Measurements from ENCODE around the gene FAHD2A.
"Not testable (repeated sequence)": the region's sequence is repeated elsewhere in the genome, so short reads cannot be mapped to it uniquely, and the experiment has no call there.

Gene FAHD2A, protein sequence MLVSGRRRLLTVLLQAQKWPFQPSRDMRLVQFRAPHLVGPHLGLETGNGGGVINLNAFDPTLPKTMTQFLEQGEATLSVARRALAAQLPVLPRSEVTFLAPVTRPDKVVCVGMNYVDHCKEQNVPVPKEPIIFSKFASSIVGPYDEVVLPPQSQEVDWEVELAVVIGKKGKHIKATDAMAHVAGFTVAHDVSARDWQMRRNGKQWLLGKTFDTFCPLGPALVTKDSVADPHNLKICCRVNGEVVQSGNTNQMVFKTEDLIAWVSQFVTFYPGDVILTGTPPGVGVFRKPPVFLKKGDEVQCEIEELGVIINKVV

DNA sequence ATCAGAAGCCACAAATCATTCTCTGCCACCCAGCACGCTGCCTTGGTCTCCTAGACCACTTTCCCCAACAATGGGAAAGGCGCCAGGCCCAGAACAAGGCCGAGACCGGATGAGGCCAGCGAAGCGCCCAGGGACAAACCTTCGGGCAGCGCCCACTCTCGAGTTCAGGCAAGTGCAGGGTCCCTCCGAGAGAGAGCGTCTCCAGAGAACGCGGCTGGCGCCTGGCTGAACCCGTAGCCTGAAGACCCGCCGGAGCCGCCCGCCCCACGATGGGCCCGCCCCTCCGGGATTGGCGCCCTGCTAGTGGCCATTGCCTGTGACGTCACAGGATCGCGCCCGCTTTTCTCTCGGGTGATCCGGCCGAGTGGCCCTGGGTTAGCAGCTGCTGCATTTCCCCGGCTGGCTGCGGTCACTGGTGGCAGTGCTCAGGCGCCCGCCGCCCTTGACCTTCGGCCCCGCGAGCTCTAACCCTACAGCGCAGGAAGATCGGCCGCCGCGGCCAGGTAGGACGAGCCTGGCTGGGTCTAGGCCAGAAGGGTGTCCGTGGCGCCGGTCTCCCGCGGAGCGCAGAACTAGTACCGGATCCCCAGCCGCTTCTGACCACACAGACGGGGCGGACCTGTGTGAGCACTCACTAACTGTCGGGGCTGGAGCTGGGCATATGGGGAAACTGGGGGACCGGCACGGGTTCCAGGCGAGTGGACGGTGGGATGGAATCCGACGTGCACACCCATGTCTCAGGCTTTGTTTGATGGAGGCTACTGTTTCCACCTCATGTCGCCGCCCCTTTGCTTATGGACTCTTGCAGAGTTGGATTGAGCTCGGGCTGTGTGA is at the start of gene FAHD2A:
Gene FAHD2A, plus strand, starts transcription at position 339 of the 834 bp plus-strand sequence. CDS start 2,851 bp downstream, outside the sequence.
- TF ChIP-seq, protein P1, sequence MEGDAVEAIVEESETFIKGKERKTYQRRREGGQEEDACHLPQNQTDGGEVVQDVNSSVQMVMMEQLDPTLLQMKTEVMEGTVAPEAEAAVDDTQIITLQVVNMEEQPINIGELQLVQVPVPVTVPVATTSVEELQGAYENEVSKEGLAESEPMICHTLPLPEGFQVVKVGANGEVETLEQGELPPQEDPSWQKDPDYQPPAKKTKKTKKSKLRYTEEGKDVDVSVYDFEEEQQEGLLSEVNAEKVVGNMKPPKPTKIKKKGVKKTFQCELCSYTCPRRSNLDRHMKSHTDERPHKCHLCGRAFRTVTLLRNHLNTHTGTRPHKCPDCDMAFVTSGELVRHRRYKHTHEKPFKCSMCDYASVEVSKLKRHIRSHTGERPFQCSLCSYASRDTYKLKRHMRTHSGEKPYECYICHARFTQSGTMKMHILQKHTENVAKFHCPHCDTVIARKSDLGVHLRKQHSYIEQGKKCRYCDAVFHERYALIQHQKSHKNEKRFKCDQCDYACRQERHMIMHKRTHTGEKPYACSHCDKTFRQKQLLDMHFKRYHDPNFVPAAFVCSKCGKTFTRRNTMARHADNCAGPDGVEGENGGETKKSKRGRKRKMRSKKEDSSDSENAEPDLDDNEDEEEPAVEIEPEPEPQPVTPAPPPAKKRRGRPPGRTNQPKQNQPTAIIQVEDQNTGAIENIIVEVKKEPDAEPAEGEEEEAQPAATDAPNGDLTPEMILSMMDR (IDR thresholded peaks at IDR 0.05; ENCODE audit: insufficient read depth, missing control alignments) = no peak
- no peak for FAIRE-seq
- DNase-seq (ENCODE audit: insufficient read length, low spot score) = peak; percentile 99

DNA sequence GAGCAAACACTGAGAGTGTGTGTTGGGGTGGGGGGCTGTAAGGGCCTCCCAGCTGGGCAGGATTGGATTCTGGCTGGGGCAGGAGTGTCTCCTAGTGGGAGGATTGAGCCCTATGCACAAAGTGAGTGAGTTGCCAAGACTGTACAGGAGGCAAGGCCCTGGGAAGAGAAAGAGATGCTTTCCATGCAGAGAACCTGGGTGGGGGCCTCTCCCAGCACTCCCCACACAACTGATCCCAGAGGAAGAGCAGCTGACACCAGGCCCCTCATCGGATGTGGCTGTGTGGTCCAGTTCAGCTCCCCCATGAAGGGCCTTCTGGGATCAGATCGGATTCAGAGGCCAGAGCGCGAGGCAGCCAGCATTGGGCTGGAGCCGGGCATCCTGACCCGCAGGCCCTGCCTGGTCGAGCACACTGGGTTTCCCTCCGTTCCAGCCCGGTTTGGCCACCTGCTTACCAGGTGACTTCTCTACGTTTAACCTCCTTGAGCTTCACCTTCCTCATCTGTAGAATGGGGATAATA is 49.4 kb upstream of the FAHD2A start:
- FAIRE-seq (no peak), DNase-seq (ENCODE audit: insufficient read length, low spot score) (no peak)
- TF ChIP-seq, protein P1 (IDR thresholded peaks at IDR 0.05; ENCODE audit: insufficient read depth, missing control alignments) = no peak

DNA sequence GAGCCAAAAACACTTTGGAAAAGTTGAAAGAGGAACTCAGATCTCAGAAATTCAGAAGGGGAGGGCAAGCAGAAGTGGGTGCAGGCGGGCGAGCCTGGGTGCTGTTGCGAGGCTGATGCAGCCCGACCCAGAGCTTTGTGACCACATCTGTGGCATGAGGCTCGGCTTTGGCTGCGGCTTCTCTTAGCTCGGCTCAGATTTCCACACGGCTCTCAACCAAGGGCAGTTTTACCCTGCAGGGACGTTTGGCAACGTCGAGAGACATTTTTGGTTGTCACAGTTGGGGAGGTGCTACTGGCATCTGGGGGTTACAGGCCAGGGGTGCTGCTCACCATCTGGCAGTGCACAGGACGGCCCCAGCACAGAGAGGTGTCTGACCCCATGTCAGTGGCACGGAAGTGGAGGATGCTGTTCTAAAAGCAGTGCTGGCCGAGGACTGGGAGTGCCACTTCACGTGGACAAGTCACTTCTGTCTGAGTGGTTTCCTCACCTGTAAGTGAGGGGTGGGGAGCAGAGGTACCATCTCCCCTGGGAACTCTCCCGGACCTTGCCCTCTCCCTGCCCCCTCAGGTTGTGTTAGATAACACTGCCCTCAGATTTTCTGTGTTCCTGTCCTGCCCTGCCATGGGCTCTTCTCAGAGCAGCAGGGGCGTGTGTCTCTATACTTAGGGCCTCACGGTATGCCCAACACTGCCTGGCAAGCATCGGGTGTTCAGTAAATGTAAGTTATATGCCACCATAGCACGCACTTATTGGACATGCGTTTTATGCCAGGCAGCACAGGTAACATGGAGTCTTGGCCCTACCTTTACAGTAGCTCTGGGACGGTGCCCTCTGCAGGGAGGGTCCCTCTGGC is 48.7 kb upstream of the FAHD2A start:
- FAIRE-seq (no peak), DNase-seq (ENCODE audit: insufficient read length, low spot score) (no peak)
- TF ChIP-seq, protein P1 (IDR thresholded peaks at IDR 0.05; ENCODE audit: insufficient read depth, missing control alignments) = no peak

GRCh38 chr2:95354469-95354901 is 48.0 kb upstream of the FAHD2A start:
- TF ChIP-seq, protein P1 (IDR thresholded peaks at IDR 0.05; ENCODE audit: insufficient read depth, missing control alignments) = no peak
- no peak for FAIRE-seq
- no peak for DNase-seq (ENCODE audit: insufficient read length, low spot score)

DNA sequence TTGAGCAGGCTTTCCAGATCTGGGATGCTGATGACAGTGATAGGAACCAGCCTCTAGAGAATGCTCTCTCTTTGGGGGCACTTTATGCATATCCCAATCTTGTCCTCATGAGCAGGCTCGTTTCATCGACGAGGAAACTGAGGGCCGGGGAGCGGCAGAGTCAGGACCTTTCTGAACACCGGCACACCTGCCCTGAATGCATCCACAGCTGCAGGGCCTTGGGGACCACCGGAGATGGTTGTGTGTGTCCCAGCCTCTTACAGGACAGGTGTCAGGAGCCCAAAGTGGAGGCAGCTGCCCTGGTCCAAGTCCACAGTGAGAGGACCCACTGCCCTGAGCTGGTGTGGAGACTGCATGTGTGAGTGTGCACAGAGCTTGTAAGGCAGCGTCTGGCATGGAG is 47.6 kb upstream of the FAHD2A start:
- DNase-seq (ENCODE audit: insufficient read length, low spot score) = no peak
- TF ChIP-seq, protein P1 (IDR thresholded peaks at IDR 0.05; ENCODE audit: insufficient read depth, missing control alignments) = no peak
- FAIRE-seq = no peak

DNA sequence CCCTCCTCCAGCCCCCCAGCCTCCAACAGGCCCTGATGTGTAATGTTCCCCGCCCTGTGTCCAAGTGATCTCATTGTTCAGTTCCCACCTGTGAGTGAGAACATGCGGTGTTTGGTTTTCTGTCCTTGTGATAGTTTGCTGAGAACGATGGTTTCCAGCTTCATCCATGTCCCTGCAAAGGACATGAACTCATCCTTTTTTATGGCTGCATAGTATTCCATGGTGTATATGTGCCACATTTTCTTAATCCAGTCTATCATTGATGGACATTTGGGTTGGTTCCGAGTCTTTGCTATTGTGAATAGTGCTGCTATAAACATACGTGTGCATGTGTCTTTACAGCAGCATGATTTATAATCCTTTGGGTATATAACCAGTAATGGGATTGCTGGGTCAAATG is 47.0 kb upstream of the FAHD2A start:
- FAIRE-seq; DNase-seq (ENCODE audit: insufficient read length, low spot score): not testable (repeated sequence)
